T-helper 1 cell treated with Interleukin-12 subunit alpha and Interleukin-12 subunit beta and Interleukin-4 antibody, amounts not matched to agents 30 μg/mL and 1 μg/mL, for 36 hours (primary cell): ENCODE results near the gene SPEN.
"Not testable (repeated sequence)": the region's sequence is repeated elsewhere in the genome, so short reads cannot be mapped to it uniquely, and the experiment has no call there.

Experiments
- H3K27ac Mint-ChIP-seq: one replicate; pipeline ENCODE4 v1.8.0; 2021; ENCODE audit warnings: mild to moderate bottlenecking, mixed read lengths
- H3K27me3 Mint-ChIP-seq: one replicate; pipeline ENCODE4 v1.8.0; 2021; ENCODE audit warnings: low read depth, mixed read lengths
- H3K36me3 Mint-ChIP-seq: one replicate; pipeline ENCODE4 v1.8.0; 2021; ENCODE audit warnings: low read depth, mixed read lengths
- H3K4me1 Mint-ChIP-seq: one replicate; pipeline ENCODE4 v1.8.0; 2021; ENCODE audit warnings: low read depth, mixed read lengths
- H3K4me3 Mint-ChIP-seq: one replicate; pipeline ENCODE4 v1.8.0; 2021; ENCODE audit warnings: mild to moderate bottlenecking, moderate library complexity, mixed read lengths
- H3K9me3 Mint-ChIP-seq: one replicate; pipeline ENCODE4 v1.8.0; 2021; ENCODE audit warnings: mixed read lengths

Gene SPEN

DNA sequence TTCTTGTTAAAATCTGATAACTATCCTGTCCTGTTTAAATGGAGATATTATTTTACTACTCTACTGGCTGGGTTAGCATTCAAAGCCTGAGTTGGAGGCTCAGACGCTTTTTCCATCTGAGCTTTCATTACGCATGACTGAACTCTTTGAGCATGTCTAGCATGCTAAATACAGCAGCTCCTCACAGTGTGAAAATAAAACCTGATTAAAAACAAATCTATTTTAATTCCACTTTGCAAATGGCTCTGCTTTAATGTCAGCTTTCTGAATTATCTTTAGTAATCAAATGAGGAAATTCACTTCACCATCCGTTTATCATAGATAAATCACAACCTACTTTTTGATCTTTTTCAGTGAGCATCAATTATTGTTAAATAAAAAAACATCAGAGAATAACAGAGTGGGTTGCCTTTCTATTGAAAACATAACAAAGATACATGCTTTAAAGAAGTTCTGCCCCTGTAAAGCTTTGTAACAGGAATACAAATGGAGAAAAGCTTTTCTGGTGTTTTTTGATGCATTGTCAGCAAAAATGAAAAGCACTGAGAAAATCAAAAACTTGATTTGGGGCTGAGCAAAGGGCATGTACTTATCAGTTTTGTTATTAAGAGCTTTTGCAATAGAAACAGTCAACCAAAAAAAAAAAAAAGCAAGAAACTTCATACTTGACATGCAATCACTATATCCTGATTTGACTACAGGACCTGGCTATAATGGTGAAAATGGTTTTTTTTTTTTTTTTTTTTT, 3.5 kb upstream of the SPEN start:
- Mint-ChIP-seq H3K27me3 (no peaks in the 10 kb centered on the region), H3K4me3 (no peak overlapping the region), H3K27ac (no peak overlapping the region), H3K4me1 (peaks cover 6% of the 10 kb centered on the region), H3K36me3 (no peaks in the 10 kb centered on the region), H3K9me3 (no peaks in the 10 kb centered on the region)

DNA sequence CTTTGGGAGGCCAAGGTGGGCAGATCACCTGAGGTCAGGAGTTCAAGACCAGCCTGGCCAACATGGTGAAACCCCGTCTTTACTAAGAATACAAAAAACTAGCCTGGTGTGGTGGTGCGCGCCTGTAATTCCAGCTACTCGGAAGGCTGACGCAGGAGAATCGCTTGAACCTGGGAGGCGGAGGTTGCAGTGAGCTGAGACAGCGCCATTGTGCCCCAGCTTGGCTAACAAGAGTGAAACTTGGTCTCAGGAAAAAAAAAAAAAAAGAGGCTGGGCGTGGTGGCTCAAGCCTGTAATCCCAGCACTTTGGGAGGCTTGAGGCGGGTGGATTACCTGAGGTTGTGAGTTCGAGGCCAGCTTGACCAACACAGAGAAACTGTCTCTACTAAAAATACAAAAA, 1.5 kb upstream of the SPEN start:
- H3K27ac Mint-ChIP-seq, H3K9me3 Mint-ChIP-seq, H3K36me3 Mint-ChIP-seq, H3K27me3 Mint-ChIP-seq: not testable (repeated sequence)
- Mint-ChIP-seq H3K4me3 (peak overlapping the region; percentile 93), H3K4me1 (peaks cover 19% of the 10 kb centered on the region)

DNA sequence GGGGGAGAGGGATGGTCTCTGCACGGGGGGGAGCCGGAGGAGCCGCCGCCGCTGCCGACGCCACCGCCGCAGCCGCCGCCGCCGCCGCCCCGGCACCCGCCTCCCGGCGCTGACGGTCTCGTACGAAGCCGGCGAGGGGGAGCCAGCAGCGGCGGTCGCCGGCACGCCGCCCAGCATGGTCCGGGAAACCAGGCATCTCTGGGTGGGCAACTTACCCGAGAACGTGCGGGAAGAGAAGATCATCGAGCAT, 311 bp downstream of the SPEN start:
- H3K36me3 Mint-ChIP-seq, result no peaks in the 10 kb centered on the region
- H3K27me3 Mint-ChIP-seq, result no peaks in the 10 kb centered on the region
- peak overlapping the region; percentile 73 for H3K27ac Mint-ChIP-seq
- peaks cover 28% of the 10 kb centered on the region for H3K4me1 Mint-ChIP-seq
- H3K4me3 Mint-ChIP-seq, result peak overlapping the region; percentile 74
- no peaks in the 10 kb centered on the region for H3K9me3 Mint-ChIP-seq

DNA sequence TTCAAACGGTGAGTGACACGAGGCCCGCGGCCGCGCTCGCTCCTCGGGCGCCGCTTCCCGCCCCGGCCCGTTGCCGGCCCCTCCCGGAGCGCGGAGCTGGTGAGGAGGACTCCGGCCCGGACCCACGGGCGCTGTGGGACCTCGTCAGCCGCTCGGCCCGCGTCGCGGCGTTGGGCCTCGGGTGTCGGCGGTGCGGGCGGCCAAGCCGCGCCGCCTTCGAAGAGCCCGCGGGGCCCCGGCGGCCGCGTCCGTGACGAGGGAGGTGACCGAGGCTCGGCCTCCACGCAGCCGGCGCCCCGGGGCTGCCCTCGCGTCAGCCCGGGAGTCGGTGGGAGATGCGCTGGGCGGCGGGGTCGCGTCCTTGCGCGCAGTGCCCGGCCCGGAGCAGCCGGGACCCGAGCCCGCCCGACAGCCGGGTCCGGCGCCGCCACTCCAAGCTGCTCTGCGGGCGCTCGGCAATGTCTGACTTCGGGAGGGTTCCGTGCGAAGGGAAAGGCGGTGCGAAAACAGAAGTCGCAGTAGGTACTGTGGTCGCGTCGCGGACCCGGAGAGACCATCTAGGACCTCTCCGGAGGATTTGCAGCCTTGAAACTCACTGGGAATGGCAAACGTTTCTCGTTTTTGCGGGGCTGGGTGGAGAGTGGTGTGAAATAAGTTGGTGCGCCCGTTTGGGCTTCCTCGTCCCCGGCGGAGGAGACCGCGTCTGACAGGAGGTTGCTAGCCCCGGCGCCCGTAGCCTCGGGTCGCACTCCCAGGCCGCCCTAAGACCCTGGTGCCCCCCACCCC, 829 bp downstream of the SPEN start:
- Mint-ChIP-seq H3K4me3 (peak overlapping the region; percentile 97), H3K9me3 (no peaks in the 10 kb centered on the region), H3K4me1 (peaks cover 28% of the 10 kb centered on the region), H3K27me3 (no peaks in the 10 kb centered on the region), H3K27ac (peak overlapping the region; percentile 94), H3K36me3 (no peaks in the 10 kb centered on the region)

DNA sequence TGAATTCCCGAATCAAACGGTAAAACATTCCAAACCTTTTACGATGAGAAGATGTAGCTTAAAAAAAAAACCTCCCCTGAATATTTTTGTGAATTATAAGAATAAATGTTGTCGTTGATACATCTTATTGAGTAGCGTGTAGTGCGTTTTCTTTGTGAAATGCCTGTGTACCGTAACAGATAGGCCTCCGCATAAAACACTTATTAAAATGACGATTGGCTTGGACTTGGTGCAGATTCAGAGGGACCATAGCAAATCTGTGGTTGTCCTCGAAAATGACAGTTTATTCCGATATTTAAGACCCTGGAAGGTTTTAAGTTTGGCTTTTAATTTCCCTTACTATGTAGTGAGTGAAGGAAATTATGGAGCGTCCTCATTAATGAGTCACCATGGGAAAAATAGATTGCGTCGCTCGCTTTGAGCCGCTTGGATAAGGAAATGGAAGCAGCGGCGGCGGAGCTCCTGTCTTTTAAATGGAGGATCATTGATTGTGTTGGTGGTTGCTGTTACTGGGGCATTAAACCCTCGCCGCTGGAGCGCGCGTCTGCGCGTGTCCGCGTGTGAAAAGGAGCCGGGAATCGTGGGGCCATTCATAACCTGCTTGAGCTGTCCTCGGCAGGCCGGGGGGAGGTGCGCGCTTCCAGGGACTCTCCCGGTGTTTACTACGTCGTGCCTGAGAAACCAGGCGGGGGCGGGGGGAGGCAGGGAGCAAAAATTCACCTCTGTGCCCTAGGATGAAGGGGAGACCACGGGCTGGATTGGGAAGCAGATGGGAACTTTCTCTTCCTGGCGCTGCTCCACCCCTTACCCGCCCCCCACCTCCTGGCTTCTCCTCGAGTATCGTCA, 1.6 kb downstream of the SPEN start:
- Mint-ChIP-seq H3K9me3 (no peaks in the 10 kb centered on the region), H3K4me3 (peak overlapping the region; percentile 97), H3K4me1 (peaks cover 28% of the 10 kb centered on the region), H3K27me3 (no peaks in the 10 kb centered on the region), H3K27ac (peak overlapping the region; percentile 94), H3K36me3 (no peaks in the 10 kb centered on the region)

DNA sequence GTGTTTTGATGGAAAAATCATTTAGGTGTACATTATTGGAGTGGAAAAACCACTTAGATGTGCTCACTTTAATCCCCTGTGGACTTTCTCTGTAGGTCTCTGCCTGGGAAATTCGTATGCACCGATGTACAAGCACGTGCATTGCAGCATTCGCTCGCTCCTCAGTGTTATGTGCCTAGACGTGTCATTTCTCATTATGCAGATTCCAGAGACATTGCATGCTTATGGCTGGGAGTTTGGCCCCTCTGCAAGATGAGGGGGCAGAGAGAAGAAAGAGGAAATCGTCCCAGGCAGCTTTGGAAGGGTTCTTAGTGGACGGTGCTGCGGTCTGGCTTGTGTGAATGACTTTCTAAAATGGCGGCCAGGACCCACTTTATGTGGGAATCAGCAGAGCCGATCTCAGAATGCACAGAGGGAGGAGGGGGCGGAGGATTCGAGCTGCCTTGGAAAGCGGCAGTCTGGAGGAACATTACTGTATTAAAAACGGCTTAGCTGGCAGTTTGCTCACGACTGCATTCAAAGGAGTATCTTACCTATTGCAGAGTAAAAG, 2.3 kb downstream of the SPEN start:
- Mint-ChIP-seq H3K4me1 (peaks cover 27% of the 10 kb centered on the region), H3K9me3 (no peaks in the 10 kb centered on the region), H3K27ac (peak overlapping the region; percentile 47), H3K27me3 (no peaks in the 10 kb centered on the region), H3K4me3 (peak overlapping the region; percentile 97), H3K36me3 (no peaks in the 10 kb centered on the region)

DNA sequence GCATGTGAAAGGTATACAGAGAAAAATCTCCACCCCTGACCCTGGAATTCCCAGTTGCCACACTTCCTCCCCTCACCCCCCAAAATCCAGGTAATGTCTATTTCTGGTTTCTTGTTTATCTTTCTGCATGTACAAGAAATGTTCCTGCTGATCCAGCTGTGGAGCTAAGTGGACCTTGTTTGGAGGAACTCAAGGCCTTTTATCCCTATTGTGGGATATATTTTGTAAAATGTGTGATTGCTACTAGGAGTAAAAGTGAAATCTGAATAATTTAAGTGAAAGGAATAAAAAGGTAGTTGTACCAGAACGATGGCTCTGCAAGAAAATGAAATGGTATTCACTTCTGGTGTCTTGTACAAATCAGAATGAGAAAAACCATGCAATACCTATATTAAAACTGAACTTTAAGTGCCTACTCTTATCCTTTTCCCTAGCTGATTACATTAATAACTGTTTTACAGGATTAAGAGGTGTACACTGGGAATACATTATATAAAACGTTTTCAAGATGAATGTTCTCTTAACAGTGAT, 3.0 kb downstream of the SPEN start:
- peak overlapping the region; percentile 74 for H3K4me3 Mint-ChIP-seq
- H3K4me1 Mint-ChIP-seq, result peaks cover 22% of the 10 kb centered on the region
- H3K27ac Mint-ChIP-seq, result no peak overlapping the region
- H3K27me3 Mint-ChIP-seq, result no peaks in the 10 kb centered on the region
- no peaks in the 10 kb centered on the region for H3K36me3 Mint-ChIP-seq
- no peaks in the 10 kb centered on the region for H3K9me3 Mint-ChIP-seq

DNA sequence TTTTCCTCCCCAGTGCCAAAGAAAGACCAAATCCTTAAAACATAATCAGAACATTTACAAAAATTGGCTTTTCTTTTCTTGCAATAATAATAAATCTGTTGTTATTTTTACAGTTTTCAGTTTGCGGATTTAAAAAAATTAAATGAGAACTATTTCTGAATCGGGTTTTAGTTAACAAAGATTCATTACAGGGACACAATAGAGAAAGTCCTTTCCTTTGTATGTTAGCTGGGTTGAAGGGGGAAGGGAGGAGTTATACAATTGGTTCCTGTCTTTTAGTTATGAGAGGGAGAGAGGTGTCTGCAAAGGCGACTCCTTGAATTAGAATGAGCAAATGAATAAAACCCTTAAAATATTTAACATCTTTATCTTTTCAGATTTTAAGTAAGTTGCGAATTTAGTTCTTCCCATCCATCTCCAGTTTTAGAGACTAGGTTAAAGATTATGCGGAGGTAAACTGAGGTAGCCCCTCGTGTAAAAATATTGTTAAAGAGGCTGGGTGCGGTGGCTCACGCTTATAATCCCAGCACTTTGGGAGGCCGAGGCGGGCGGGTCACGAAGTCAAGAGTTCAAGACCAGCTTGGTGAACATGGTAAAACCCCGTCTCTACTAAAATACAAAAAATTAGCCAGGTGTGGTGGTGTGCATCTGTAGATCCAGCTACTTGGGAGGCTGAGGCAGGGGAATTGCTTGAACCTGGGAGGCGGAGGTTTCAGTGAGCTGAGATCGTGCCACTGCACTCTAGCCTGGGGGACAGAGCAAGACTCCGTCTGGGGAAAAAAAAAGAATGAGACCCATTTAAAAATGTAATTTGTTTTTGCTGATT, 3.9 kb downstream of the SPEN start:
- Mint-ChIP-seq H3K27ac (no peak overlapping the region), H3K27me3 (no peaks in the 10 kb centered on the region), H3K36me3 (no peaks in the 10 kb centered on the region), H3K9me3 (no peaks in the 10 kb centered on the region), H3K4me1 (peaks cover 22% of the 10 kb centered on the region), H3K4me3 (no peak overlapping the region)

DNA sequence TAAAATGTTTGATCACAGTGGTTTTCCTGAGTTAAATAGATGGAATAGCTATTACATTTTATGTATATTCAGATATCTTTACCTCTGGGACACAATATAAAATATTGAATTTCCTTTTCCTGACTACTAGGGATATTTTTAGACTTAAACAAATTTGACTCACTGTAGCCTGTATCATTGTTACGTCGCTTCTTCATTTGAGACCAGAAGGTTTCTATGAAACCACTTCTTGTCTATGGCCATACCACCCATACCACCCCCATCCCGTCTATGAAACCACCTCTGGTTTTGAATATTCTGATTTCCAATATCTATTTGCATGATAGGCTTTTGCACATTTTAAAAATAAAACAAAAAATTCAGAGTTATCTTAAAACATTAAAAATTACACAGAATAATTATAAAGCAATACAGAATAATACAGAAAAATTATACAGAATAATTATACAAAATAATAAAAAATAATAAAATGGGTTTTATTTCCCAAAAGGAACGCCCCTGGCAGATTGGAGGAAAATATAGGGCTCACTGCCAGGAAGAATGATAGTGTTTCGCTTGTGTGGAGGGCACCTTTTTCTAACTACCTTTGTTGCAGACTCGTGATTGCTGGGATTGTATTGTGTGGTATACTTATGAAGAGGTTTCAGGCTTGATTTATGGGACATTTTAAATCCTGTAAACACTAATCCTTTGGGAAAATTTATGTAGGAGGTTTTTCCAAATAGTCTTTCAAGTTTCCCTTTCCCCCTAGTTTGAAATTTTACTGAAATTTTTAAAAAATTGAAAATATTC, 4.7 kb downstream of the SPEN start:
- Mint-ChIP-seq H3K27ac (no peak overlapping the region), H3K36me3 (no peaks in the 10 kb centered on the region), H3K9me3 (no peaks in the 10 kb centered on the region), H3K4me3 (no peak overlapping the region), H3K4me1 (peaks cover 22% of the 10 kb centered on the region), H3K27me3 (no peaks in the 10 kb centered on the region)

DNA sequence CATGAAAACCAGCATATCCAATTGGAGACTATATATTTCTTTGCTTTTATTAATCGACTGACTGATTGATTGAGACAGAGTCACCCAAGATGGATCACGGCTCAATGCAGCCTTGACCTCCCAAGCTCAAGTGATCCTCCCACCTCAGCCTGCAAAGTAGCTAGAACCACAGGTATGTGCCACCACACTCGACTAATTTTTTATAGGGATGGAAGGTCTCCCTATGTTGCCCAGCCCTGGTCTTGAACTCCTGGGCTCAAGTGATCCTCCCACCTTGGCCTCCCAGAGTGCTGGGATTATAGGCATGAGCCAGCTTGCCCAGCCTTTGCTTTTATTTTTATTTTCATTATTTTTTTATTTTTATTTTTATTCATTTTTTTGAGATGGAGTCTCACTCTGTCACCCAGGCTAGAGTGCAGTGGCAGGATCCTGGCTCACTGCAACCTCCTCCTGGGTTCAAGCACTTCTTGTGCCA, 5.4 kb downstream of the SPEN start:
- no peaks in the 10 kb centered on the region for H3K27me3 Mint-ChIP-seq
- no peaks in the 10 kb centered on the region for H3K36me3 Mint-ChIP-seq
- H3K27ac Mint-ChIP-seq, result no peak overlapping the region
- H3K9me3 Mint-ChIP-seq, result no peaks in the 10 kb centered on the region
- peaks cover 22% of the 10 kb centered on the region for H3K4me1 Mint-ChIP-seq
- no peak overlapping the region for H3K4me3 Mint-ChIP-seq

DNA sequence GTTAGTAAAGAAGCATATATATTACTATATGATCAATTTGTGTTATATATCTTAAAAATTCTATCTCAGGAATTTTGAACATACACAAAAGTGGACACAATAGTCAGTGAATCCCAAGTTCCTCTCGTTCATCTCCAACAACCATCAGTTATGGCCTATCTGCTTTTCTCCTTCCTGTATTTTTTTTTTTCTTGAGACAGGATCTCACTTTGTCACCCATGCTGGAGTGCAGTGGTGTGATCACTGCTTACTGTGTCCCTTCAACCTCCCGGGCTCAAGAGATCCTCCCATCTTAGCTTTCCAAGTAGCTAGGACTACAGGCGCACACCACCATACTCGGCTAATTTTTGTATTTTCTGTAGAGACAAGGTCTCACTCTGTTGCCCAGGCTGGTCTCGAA, 9.4 kb downstream of the SPEN start:
- H3K36me3 Mint-ChIP-seq, result peaks cover 2% of the 10 kb centered on the region

DNA sequence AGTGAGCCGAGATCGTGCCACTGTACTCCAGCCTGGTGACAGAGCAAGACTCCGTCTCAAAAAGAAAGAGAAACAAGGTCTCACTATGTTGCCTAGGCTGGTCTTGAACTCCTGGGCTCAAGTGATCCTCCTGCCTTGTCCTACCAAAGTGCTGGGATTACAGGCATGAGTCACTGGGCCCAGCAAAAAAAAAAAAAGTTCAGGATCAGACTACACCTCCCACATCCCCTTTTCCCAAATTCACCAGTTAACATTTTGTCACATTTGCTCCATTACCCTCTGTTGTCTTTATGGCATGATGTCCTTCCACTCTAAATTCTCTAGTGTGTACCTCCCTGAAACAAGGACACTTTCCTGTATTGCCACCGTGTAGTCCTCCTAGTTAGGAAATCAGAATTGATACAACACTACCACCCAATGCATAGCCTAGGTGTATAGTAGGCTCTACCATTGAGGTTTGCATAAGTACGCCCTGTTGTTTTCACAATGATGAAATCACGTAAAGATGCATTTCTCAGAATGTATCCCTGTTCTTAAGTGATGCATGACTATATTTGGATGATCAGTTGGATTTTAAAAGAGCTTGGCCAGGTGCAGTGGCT, 10.7 kb downstream of the SPEN start:
- H3K4me3 Mint-ChIP-seq, result no peak overlapping the region
- H3K36me3 Mint-ChIP-seq, result peaks cover 2% of the 10 kb centered on the region

More for the DNA sequence above, 9.4 kb downstream of the SPEN start:
- H3K27ac Mint-ChIP-seq, result no peak overlapping the region
- H3K9me3 Mint-ChIP-seq, result no peaks in the 10 kb centered on the region
- no peak overlapping the region for H3K4me3 Mint-ChIP-seq
- no peaks in the 10 kb centered on the region for H3K27me3 Mint-ChIP-seq
- H3K4me1 Mint-ChIP-seq, result peaks cover 8% of the 10 kb centered on the region

More for the DNA sequence above, 10.7 kb downstream of the SPEN start:
- Mint-ChIP-seq H3K9me3 (no peaks in the 10 kb centered on the region), H3K27me3 (no peaks in the 10 kb centered on the region), H3K27ac (no peak overlapping the region), H3K4me1 (peaks cover 8% of the 10 kb centered on the region)
